ENCODE measurements around the gene BLNK.

- no peak for TF ChIP-seq CTCF (IDR thresholded peaks at IDR 0.05 in 4 of 5, conservative IDR thresholded peaks at IDR 0.05 in 1 of 5)
- no peak for TF ChIP-seq POLR2A (IDR thresholded peaks at IDR 0.05)
These were observed 24.1 kb upstream of the BLNK start for GRCh38 chr10:96295475-96295874.
